ENCODE measurements around the gene LILRB4. TPM values are rescaled to one million over a fixed set of nuclear protein-coding genes. Genes with fewer than 3 reads are reported as not detected.
"Not testable (repeated sequence)": the region's sequence is repeated elsewhere in the genome, so short reads cannot be mapped to it uniquely, and the experiment has no call there.

Gene LILRB4
- total RNA-seq, 4 donors from 2014 or later, result 0.38 to 3.2 (median 0.86) TPM; not detected in 1

DNA sequence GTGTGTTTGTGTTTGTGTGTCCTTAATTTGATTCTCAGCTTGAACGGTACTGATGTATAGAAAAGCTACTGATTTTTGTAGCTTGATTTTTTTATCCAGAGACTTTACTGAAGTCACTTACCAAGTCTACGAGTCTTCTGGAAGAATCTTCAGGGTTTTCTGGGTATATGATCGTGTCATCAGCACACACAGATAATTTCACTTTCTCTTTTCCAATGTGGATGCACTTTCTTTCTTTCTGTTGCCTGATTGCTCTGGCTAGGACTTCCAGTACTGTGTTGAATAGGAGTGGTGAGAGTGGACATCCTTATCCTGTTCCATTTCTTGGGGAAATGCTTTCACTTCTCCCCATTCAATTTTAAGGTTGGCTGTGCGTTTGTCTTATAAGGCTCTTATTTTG lies 40.4 kb upstream of the LILRB4 start:
- H3K9me3 ChIP-seq, result no peaks in the 10 kb centered on the region
- no peak overlapping the region for H3K4me3 ChIP-seq
- no peak for TF ChIP-seq POLR2AphosphoS5 (IDR thresholded peaks at IDR 0.05)
- no peak for TF ChIP-seq EP300 (IDR thresholded peaks at IDR 0.05)
- TF ChIP-seq, protein P1, sequence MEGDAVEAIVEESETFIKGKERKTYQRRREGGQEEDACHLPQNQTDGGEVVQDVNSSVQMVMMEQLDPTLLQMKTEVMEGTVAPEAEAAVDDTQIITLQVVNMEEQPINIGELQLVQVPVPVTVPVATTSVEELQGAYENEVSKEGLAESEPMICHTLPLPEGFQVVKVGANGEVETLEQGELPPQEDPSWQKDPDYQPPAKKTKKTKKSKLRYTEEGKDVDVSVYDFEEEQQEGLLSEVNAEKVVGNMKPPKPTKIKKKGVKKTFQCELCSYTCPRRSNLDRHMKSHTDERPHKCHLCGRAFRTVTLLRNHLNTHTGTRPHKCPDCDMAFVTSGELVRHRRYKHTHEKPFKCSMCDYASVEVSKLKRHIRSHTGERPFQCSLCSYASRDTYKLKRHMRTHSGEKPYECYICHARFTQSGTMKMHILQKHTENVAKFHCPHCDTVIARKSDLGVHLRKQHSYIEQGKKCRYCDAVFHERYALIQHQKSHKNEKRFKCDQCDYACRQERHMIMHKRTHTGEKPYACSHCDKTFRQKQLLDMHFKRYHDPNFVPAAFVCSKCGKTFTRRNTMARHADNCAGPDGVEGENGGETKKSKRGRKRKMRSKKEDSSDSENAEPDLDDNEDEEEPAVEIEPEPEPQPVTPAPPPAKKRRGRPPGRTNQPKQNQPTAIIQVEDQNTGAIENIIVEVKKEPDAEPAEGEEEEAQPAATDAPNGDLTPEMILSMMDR (IDR thresholded peaks at IDR 0.05), result no peak
- TF ChIP-seq POLR2A (IDR thresholded peaks at IDR 0.05), result no peak
- no peaks in the 10 kb centered on the region for H3K27me3 ChIP-seq
- no peak for DNase-seq (ENCODE audit: low spot score in 2 of 2)
- H3K36me3 ChIP-seq, result no peaks in the 10 kb centered on the region
- H3K27ac ChIP-seq, result no peak overlapping the region
- H3K4me1 ChIP-seq, result no peaks in the 10 kb centered on the region
- 76% methylated on average over 4 of the region's 4 CpGs for WGBS

DNA sequence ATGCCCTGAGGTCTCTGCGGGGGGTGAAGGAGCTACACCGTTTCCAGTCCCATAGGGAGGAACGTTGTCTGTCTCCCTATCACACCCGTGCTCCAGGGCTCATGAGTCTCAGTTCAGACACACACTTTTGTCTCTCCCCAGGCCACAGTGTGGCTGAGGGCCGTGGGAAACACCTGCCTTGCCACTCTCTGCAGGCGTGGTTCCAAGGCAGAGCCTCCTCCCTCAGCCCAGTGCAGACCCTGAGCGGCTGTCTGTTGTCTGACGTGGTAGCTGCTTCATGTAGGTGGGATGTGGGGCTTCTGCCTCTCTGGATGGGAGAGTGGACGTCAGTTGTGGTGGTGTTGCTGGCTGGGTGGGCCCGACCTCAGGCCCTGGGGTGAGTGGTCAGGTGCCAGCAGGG lies 38.6 kb upstream of the LILRB4 start:
- H3K27me3 ChIP-seq, H3K36me3 ChIP-seq: not testable (repeated sequence)
- no CpG with 5 or more reads among the region's 10 CpGs for WGBS

DNA sequence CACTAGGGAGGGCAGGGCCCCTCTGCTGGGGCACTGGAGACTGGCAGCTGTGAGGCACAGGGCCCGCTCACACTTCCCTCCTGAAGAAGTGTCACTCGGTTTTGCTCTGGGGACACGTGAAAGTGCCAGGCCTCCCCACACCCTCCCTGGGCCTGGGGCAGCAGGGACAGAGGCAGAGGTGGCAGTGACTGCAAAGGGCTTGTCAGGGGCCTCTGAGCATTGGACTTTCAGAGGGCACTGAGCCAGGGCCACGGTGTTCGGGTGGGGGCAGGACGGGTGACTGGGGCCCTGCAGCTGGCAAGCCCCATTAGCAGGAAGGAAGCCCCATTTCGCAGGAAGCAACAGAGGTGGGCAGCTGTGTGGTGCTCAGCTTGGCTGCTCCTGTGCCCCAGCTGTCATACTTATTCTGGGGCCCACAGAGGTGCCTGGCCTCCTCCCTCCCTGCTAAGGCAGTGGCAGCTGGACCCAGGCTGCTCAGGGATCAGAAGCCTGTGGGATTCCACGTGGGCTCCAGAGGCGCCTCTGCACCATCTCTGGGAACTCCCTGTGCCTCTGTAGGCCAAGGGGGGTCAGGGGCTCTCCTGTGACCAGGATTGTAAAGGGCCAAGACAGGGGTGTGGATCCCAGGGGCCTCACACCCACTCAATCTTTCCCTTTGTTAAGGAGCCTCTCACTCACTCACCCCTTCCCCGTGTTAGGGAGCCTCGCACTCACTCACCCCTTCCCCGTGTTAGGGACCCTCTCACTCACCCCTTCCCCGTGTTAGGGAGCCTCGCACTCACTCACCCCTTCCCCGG lies 37.7 kb upstream of the LILRB4 start:
- not testable (repeated sequence) for DNase-seq (ENCODE audit: low spot score in 2 of 2); H3K4me1 ChIP-seq; H3K36me3 ChIP-seq; H3K9me3 ChIP-seq; H3K27ac ChIP-seq; H3K27me3 ChIP-seq; H3K4me3 ChIP-seq
- WGBS, result 82% methylated on average over 8 of the region's 15 CpGs

More for the DNA sequence above, 38.6 kb upstream of the LILRB4 start:
- not testable (repeated sequence) for DNase-seq (ENCODE audit: low spot score in 2 of 2); H3K4me3 ChIP-seq; H3K9me3 ChIP-seq; H3K27ac ChIP-seq; H3K4me1 ChIP-seq

DNA sequence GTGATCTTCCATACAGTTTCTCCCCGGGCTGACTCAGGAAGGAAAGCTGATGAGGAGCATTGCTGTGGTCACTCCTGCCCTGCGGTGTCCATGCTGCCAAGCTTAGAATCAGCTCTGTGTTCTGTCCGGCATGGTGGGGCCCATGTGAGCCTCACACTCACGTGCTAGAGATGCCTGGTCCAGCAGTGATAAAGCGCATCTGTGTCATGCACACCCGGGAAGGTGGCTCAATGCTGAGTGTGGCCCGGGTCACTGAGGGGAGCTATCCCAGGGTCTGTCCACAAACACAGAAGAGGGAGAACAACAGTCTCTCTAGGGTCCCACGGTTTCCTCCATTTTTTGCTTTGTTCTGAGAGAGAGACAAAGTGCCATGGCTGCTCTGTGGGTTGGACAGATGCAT lies 36.0 kb upstream of the LILRB4 start:
- 83% methylated on average over 8 of the region's 8 CpGs for WGBS
- Histone ChIP-seq H3K9me3 (no peaks in the 10 kb centered on the region), H3K27ac (no peak overlapping the region), H3K4me1 (no peaks in the 10 kb centered on the region), H3K36me3 (no peaks in the 10 kb centered on the region), H3K4me3 (no peak overlapping the region), H3K27me3 (peaks cover 4% of the 10 kb centered on the region)
- no peak for DNase-seq (ENCODE audit: low spot score in 2 of 2)
- TF ChIP-seq POLR2AphosphoS5 (IDR thresholded peaks at IDR 0.05) (no peak), POLR2A (IDR thresholded peaks at IDR 0.05) (no peak), EP300 (IDR thresholded peaks at IDR 0.05) (no peak)
- TF ChIP-seq, protein P1 (IDR thresholded peaks at IDR 0.05), result no peak

DNA sequence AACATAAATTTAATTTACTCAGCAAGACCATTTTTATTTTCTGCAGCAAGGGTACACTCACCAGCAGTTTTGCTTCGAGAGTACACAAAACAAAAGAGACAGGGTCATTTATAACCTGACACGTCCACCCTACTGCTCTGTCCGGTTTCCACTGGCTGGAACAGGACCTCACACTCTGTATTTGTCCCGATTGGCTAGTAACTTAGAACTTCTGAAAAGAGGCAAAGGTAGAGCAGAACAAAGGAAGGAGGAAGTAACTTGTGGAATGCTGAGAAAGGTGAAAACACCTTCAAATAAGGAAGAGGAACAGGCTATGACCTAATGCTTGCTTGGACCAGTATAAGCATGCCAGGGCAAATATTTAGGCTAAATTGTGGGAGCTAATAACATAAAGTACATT lies 34.9 kb upstream of the LILRB4 start:
- H3K27ac ChIP-seq; H3K4me3 ChIP-seq; H3K4me1 ChIP-seq; DNase-seq (ENCODE audit: low spot score in 2 of 2); H3K9me3 ChIP-seq; H3K36me3 ChIP-seq; H3K27me3 ChIP-seq: not testable (repeated sequence)
- WGBS, result 59% methylated on average over 4 of the region's 4 CpGs

DNA sequence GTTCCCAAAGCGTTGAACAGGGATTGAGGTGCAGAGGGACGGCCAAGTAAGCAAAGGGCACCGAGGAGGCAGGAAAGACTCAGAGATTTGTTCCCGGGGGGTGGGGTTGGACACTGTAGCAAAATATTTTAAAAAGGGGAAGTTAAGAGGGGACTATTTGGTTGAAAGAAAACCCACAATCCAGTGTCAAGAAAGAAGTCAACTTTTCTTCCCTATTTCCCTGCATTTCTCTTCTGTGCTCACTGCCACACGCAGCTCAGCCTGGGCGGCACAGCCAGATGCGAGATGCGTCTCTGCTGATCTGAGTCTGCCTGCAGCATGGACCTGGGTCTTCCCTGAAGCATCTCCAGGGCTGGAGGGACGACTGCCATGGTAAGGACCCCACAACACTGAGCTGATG lies 32.5 kb upstream of the LILRB4 start, which contains the start of gene LILRB1:
Gene LILRB1, plus strand, starts transcription at position 223 of the 400 bp plus-strand sequence. CDS start 590 bp downstream, outside the sequence.
- H3K4me1 ChIP-seq; H3K27ac ChIP-seq; H3K9me3 ChIP-seq; H3K4me3 ChIP-seq; H3K36me3 ChIP-seq; DNase-seq (ENCODE audit: low spot score in 2 of 2): not testable (repeated sequence)
- WGBS, result 66% methylated on average over 9 of the region's 9 CpGs
- H3K27me3 ChIP-seq, result peaks cover 20% of the 10 kb centered on the region

DNA sequence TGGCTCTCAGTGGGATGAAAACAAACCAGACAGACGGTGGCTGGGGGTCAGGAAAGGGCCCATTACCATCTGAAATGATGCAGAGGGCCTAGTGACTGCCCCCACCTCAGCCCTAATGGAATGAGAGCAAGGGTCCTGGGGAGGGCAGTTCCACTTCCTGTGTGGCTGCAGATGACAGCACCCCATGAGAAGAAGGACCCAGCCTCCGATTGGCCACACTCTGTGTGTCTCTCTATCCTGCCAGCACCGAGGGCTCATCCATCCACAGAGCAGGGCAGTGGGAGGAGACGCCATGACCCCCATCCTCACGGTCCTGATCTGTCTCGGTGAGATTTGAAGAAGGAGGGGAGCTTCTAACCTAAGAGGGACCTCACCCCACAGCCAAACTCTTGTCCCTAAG lies 32.0 kb upstream of the LILRB4 start:
- H3K9me3 ChIP-seq, result no peaks in the 10 kb centered on the region
- no peak overlapping the region for H3K4me3 ChIP-seq
- no peak overlapping the region for H3K27ac ChIP-seq
- no peaks in the 10 kb centered on the region for H3K36me3 ChIP-seq
- 42% methylated on average over 5 of the region's 6 CpGs for WGBS
- no peak for DNase-seq (ENCODE audit: low spot score in 2 of 2)
- TF ChIP-seq POLR2A (IDR thresholded peaks at IDR 0.05) (no peak), POLR2AphosphoS5 (IDR thresholded peaks at IDR 0.05) (no peak), EP300 (IDR thresholded peaks at IDR 0.05) (no peak)
- no peaks in the 10 kb centered on the region for H3K4me1 ChIP-seq
- peaks cover 23% of the 10 kb centered on the region for H3K27me3 ChIP-seq

DNA sequence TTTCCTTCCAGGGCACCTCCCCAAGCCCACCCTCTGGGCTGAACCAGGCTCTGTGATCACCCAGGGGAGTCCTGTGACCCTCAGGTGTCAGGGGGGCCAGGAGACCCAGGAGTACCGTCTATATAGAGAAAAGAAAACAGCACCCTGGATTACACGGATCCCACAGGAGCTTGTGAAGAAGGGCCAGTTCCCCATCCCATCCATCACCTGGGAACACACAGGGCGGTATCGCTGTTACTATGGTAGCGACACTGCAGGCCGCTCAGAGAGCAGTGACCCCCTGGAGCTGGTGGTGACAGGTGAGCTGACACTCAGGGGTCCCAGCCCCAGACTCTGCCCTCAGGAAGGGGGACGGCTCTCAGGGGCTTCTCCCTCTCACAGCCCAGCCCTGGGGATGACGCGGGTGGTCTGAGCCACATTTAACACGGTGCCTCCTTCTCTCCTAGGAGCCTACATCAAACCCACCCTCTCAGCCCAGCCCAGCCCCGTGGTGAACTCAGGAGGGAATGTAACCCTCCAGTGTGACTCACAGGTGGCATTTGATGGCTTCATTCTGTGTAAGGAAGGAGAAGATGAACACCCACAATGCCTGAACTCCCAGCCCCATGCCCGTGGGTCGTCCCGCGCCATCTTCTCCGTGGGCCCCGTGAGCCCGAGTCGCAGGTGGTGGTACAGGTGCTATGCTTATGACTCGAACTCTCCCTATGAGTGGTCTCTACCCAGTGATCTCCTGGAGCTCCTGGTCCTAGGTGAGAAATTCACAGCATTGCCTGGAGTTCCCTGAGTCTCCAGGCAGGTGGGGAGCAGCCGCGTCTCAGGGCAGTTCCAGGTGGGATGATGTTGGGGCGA lies 31.1 kb upstream of the LILRB4 start:
- not testable (repeated sequence) for H3K27ac ChIP-seq; DNase-seq (ENCODE audit: low spot score in 2 of 2); H3K4me3 ChIP-seq; H3K4me1 ChIP-seq; H3K9me3 ChIP-seq; H3K36me3 ChIP-seq
- peaks cover 23% of the 10 kb centered on the region for H3K27me3 ChIP-seq
- WGBS, result 64% methylated on average over 18 of the region's 23 CpGs

DNA sequence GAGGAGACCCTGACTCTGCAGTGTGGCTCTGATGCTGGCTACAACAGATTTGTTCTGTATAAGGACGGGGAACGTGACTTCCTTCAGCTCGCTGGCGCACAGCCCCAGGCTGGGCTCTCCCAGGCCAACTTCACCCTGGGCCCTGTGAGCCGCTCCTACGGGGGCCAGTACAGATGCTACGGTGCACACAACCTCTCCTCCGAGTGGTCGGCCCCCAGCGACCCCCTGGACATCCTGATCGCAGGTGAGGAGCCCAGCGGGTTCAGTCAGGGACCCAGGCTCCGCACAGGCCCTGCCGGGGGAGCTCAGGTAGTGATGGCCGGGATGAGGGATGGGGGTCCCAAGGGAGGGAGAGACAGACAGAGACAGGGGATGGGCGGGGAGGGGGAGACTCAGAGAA lies 30.3 kb upstream of the LILRB4 start:
- not testable (repeated sequence) for H3K27ac ChIP-seq; H3K4me1 ChIP-seq; H3K9me3 ChIP-seq; DNase-seq (ENCODE audit: low spot score in 2 of 2); H3K36me3 ChIP-seq; H3K4me3 ChIP-seq
- 83% methylated on average over 12 of the region's 16 CpGs for WGBS
- H3K27me3 ChIP-seq, result peaks cover 23% of the 10 kb centered on the region

Data from suprapubic skin (tissue), 4 donors.